ENCODE data around the gene LRIG3.
"Not testable (repeated sequence)": the region's sequence is repeated elsewhere in the genome, so short reads cannot be mapped to it uniquely, and the experiment has no call there.

Gene LRIG3

GRCh38 chr12:58920102-58920960, at the start of gene LRIG3:
Gene LRIG3, minus strand, starts transcription at chr12:58920504. Its CDS starts 269 bp downstream, at chr12:58920235.
- DNase-seq (ENCODE audit: low read depth, low spot score): peak; percentile 20

DNA sequence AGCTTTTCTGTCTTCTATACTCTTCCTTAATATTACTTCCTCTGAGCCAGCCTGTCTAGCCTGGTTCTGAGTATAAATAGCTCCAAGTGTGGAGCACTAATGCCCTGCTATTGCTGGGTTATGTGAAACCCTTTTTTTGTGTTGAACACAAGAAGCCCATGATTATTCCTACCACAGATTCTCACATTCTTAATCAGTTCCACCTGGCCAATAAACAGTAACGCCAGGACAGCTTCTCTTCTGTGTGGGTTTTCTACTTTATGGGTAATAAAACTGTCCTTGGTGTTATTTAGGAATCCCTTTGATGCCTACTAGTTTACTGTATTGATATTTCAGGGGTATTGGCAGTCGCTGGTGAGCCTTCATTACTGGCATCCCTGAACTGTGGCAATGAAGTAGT, 48.9 kb upstream of the LRIG3 start:
- no peak for DNase-seq (ENCODE audit: low read depth, low spot score)

DNA sequence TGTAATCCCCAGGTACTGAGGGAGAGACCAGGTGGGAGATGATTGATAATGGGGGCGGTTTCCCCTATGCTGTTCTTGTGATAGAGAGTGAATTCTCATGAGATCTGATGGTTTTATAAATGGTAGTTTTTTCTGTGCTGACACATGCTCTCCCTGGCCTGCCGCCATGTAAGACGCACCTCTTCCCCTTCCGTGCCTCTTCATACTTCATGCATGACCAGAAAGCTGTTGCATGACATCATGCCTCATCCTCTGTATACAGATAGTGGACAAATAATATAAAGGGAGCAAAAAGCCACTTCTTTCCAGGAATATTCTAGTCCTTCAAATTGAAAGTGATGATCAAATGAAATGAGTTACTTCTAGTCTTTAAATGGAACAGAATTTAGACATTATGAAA, 47.3 kb upstream of the LRIG3 start:
- DNase-seq (ENCODE audit: low read depth, low spot score): no peak

- DNase-seq (ENCODE audit: low read depth, low spot score): no peak
These were observed 46.6 kb upstream of the LRIG3 start for GRCh38 chr12:58966939-58967338.

GRCh38 chr12:58965568-58965967, 45.3 kb upstream of the LRIG3 start:
- no peak for DNase-seq (ENCODE audit: low read depth, low spot score)

DNA sequence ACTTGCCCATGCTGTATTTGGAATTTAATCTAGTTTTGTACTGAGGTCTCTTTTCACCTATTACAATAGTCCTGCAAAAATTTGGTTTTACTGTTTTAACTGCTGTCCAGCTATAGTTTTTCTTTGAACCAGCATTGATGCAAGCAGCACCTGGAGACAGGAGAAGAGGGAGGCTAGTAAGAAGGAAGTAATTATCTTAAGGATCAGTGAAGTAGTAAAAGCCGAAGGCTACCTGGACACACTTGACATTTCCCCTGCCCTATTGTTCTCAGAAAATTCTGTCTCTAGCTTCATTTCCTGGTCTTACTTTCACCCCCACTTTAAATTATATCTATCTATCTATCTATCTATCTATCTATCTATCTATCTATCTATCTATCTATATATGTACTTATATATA, 43.5 kb upstream of the LRIG3 start:
- no peak for DNase-seq (ENCODE audit: low read depth, low spot score)

GRCh38 chr12:58961906-58962305, 41.6 kb upstream of the LRIG3 start:
- DNase-seq (ENCODE audit: low read depth, low spot score): no peak

- no peak for DNase-seq (ENCODE audit: low read depth, low spot score)
These were observed 40.9 kb upstream of the LRIG3 start for GRCh38 chr12:58961166-58961565.

GRCh38 chr12:58959639-58960300, 39.5 kb upstream of the LRIG3 start:
- DNase-seq (ENCODE audit: low read depth, low spot score): no peak

GRCh38 chr12:58957298-58957697, 37.0 kb upstream of the LRIG3 start:
- DNase-seq (ENCODE audit: low read depth, low spot score): no peak

DNA sequence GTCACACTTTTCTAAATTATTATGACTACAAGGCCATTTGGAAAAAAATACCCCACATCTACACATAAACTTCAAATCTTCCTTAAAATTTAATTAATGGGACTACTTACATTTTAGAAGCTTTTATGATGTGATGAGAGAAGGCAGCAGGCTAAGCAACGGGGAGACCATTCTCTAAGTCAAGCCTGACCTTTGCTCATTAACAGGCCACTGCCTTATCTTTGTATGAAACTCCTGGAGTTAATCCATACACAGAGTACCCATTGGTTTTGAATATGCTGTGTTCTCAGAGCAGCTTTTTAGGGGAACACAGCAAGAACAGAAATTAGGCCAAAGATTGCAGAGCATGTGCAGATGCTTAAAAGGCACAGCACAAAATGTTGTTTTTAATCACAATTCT, 35.5 kb upstream of the LRIG3 start:
- DNase-seq (ENCODE audit: low read depth, low spot score): no peak

DNA sequence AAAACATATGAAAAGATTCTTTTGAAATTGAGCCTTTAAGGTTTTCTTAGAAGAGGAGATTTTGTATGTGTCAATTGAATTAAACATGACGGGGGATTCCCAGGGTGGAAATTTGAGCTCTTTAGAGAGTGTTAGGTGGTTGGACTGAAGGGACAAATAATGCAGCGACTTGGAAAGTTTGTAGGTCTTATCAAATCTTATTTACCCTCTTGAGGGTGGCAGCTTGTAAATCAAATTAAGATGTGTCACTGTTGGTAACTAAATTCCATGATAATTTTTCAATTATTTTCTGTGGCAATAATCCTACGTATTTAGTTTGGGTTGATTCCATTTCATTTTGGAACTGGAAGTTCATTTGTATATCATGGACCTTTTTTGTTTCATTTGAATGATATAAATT, 33.7 kb upstream of the LRIG3 start:
- no peak for DNase-seq (ENCODE audit: low read depth, low spot score)

DNA sequence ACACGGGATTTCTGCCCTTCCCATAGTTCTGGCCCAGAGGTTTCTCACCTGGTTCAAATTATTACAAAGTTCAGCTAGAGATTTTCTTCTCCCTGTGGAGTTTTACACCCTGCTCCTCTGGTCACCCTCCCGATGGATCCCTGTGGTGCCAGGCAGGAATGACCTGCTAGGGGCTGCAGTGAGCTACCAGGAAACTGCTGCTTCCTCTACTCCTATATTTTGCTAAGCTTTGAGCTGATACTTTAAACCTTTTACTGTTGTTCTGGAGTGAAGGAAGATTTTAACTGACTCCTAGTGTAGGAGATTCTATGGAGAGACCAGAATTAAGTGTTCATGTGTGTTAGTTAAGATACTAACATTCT, 30.4 kb upstream of the LRIG3 start:
- DNase-seq (ENCODE audit: low read depth, low spot score): no peak

DNA sequence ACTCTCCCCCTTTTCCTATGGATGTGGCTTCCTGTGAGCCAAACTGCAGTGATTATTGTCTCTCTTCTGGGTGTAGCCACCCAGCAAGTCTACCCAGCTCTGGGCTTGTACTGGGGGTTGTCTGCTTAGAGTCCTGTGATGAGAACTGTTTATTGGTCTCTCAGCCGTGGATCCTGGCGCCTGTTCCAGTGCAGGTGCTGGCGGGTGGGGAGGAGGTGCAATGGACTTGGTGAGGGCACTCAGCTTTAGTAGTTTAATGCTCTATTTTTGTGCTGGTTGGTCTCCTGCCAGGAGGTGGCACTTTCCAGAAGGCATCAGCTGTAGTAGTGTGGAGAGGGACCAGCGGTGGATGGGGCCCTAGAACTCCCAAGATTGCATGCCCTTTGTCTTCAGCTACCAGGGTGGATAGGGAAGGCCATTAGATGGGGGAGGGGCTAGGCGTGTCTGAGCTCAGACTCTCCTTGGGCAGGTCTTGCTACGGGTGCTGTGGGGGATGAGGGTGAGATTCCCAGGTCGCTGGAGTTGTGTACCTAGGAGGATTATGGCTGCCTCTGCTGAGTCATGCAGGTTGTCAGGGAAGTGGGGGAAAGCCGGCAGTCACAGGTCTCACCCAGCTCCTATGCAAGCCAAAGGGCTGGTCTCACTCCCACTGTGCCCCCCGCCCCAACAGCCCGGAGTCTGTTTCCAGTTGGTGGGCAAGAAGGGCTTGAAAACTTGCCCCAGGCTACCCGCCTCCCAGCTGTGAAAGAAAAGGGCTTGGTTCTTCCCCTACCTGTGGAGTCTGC, 29.8 kb upstream of the LRIG3 start:
- not testable (repeated sequence) for DNase-seq (ENCODE audit: low read depth, low spot score)

- DNase-seq (ENCODE audit: low read depth, low spot score): no peak
These were observed 22.8 kb upstream of the LRIG3 start for GRCh38 chr12:58943079-58943478.

DNA sequence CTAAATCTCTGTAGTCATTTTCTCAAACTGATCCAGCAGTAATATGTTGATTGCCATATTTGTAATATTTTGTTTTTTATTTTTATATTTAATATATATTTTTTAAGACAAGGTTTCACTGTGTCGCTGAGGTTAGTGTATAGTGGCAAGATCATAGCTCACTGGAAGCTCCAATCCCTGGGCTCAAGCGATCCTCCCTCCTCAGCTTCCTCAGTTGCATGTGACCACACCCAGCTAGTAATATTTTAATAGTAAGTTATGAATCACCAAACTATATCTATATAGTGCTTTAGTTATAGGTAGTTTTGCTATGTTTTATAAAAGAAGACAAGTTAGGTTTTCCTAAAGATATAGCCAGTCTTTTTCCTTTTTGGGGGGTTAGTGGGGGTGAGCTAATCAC, 22.0 kb upstream of the LRIG3 start:
- DNase-seq (ENCODE audit: low read depth, low spot score): no peak

GRCh38 chr12:58939399-58940100, 19.2 kb upstream of the LRIG3 start:
- no peak for DNase-seq (ENCODE audit: low read depth, low spot score)

DNA sequence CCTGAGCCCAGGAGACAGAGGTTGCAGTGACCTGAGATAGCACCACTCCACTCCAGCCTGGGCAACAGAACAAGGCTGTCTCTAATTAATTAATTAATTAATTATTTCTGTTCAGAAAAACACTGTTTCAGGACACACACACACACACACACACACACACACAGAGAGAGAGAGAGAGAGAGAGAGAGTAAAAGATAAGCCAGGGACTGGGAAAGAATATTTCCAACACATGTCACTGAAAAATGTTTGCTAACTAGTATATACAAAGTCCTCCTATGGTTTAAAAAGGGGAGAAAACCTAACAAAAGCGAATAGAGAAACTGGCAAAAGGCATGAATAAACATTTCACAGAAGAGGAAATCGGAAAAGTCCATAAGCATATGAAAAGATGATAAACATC, 18.1 kb upstream of the LRIG3 start:
- DNase-seq (ENCODE audit: low read depth, low spot score): no peak

DNA sequence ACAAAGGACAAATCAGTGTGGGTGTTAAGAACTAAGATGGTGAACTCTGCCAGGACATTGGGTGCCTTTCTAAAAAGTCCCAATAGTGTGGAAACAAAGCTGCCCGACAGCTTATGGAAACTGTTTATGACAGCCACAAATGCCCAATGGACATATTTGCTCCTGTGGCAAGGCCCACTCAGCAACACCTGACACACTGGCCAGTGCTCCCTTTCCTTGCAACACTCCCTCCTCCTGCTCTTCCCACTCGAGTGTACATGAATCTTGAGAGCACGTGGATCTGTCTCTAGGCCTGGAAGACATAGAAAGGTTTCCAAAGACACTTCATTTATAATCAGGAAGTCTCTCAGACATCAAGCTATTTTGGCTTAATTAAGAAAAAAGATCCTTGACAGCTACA, 14.2 kb upstream of the LRIG3 start:
- DNase-seq (ENCODE audit: low read depth, low spot score): no peak

DNA sequence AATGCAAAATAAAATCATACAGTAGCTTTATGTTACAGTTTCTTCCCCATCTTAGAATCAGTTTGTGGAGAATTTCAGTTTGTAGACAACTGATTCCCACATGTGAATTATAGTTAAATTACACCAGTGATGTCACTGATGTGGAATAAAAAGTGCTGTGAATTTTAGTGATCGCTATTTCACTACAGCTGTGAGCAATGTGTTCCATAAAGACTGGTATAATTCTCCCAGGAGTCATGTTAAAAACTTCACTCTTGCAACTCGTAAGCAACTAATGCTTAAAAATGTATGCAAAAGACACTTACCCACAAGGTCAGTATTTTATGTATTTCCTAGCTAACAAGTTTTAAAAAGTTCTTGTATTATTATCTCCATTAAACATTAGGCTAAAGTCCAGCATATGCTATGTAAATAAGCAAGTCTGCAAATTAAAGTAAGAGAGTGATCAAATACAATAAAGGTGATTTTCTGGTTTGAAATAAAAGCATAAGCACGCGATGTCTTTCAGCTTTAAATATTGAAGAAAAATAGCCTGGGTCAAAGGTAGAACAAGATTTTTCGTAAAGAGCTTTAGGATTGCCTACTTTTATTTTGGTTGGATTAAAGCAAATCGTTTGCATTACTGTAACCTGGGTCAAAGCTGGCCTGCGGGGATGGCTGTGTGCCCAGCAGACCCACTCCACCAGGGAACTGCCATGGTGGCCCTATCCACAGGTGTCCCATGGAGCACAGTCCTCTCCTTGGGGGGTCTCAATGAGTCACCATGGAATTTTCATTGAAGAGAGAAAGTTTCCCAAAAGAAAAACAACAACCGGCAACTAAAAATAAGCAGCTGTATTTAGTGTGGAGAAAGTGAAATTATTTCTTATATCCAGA, 12.7 kb upstream of the LRIG3 start:
- DNase-seq (ENCODE audit: low read depth, low spot score): no peak

- no peak for DNase-seq (ENCODE audit: low read depth, low spot score)
These were observed 11.2 kb upstream of the LRIG3 start for GRCh38 chr12:58931518-58931917.

Data from iPS DF 19.7 (cell line).